ENCODE measurements around the gene TANC1.

TANC1 gene

DNA sequence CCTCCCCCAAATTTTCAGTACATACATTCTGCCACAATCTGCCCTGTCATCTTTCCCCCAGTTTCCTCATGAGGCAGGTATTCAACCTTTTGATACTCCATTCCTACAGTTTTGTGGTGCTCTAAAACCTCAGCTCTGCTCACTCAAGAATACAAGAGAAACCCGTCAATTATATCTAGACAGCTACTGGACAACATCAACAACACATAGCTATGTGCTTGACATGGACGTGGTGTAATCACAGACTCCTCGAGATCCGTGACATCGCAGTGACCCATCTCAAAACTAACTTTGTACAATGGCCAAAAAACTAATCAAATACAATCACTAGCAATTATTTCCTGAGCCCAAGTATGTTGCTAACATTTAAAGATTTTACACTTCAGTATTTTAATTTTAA lies 294.5 kb downstream of the TANC1 start:
- Mint-ChIP-seq H3K27ac (peak overlapping the region; percentile 11), H3K27me3 (ENCODE audit: low read depth, poor library complexity) (no peaks in the 10 kb centered on the region), H3K4me3 (no peak overlapping the region), H3K9me3 (no peaks in the 10 kb centered on the region), H3K36me3 (ENCODE audit: low read depth) (peaks cover 45% of the 10 kb centered on the region), H3K4me1 (peaks cover 19% of the 10 kb centered on the region)
- TF ChIP-seq, protein P1, sequence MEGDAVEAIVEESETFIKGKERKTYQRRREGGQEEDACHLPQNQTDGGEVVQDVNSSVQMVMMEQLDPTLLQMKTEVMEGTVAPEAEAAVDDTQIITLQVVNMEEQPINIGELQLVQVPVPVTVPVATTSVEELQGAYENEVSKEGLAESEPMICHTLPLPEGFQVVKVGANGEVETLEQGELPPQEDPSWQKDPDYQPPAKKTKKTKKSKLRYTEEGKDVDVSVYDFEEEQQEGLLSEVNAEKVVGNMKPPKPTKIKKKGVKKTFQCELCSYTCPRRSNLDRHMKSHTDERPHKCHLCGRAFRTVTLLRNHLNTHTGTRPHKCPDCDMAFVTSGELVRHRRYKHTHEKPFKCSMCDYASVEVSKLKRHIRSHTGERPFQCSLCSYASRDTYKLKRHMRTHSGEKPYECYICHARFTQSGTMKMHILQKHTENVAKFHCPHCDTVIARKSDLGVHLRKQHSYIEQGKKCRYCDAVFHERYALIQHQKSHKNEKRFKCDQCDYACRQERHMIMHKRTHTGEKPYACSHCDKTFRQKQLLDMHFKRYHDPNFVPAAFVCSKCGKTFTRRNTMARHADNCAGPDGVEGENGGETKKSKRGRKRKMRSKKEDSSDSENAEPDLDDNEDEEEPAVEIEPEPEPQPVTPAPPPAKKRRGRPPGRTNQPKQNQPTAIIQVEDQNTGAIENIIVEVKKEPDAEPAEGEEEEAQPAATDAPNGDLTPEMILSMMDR (IDR thresholded peaks at IDR 0.05): no peak
- no peak for DNase-seq

DNA sequence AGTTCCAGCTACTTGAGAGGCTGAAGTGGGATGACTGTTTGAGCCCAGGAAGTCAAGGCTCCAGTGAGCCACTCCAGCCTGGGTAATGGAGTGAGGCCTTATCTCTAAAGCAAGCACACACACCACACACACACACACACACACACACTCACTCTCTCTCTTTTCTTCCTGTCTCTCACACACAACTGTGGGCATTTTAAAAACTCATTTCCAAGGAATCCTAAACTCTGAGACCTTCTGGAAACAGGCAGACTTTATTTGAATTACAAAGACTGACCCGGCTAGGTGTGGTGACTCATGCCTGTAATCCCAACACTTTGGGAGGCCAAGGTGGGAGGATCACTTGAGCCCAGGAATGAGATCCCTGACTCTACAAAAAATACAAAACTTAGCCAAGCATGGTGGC lies 296.7 kb downstream of the TANC1 start:
- peaks cover 19% of the 10 kb centered on the region for H3K4me1 Mint-ChIP-seq
- H3K27ac Mint-ChIP-seq: peak overlapping the region; percentile 93
- H3K4me3 Mint-ChIP-seq: no peak overlapping the region
- H3K9me3 Mint-ChIP-seq: no peaks in the 10 kb centered on the region
- peaks cover 38% of the 10 kb centered on the region for H3K36me3 Mint-ChIP-seq (ENCODE audit: low read depth)
- DNase-seq: no peak
- TF ChIP-seq, protein P1 (IDR thresholded peaks at IDR 0.05): no peak
- H3K27me3 Mint-ChIP-seq (ENCODE audit: low read depth, poor library complexity): no peaks in the 10 kb centered on the region

DNA sequence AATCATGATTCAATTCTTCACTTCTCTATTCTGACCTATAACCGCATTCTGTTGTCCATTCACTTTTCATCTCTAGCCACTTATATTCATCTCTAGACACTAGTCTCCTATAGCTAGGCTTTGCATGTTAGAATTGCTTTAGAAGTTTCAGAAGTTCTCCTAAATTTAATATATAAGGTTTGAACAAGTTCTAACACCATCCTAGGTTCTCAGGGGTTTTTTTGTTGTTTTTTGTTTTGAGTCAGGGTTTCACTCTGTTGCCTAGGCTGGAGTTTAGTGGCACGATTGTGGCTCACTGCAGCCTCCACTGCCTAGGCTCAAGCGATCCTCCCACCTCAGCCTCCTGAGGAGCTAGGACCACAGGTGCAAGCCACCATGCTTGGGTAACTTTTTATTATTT lies 298.1 kb downstream of the TANC1 start:
- no peak for DNase-seq
- H3K4me1 Mint-ChIP-seq: peaks cover 19% of the 10 kb centered on the region
- H3K27ac Mint-ChIP-seq: no peak overlapping the region
- H3K9me3 Mint-ChIP-seq: no peaks in the 10 kb centered on the region
- H3K36me3 Mint-ChIP-seq (ENCODE audit: low read depth): peaks cover 45% of the 10 kb centered on the region
- H3K4me3 Mint-ChIP-seq: no peak overlapping the region
- TF ChIP-seq, protein P1 (IDR thresholded peaks at IDR 0.05): no peak
- H3K27me3 Mint-ChIP-seq (ENCODE audit: low read depth, poor library complexity): no peaks in the 10 kb centered on the region

DNA sequence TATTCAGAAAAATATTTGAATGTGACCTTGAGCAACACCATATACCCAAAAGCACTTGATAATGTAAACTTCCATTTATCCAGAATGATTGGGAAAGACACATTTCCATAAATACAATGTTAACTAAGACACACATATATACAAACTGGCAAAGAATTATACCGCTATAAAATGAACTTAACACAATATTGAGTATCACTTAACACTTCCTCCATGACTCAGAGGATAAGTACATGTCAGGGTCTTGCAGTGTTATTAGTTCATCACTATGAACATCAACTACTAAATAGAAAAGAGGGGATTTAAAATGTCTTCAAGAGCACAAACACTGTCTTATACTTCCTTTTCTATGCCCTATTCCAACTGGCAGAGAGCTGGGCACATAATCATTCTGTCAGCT lies 299.5 kb downstream of the TANC1 start:
- H3K4me1 Mint-ChIP-seq: peaks cover 21% of the 10 kb centered on the region

DNA sequence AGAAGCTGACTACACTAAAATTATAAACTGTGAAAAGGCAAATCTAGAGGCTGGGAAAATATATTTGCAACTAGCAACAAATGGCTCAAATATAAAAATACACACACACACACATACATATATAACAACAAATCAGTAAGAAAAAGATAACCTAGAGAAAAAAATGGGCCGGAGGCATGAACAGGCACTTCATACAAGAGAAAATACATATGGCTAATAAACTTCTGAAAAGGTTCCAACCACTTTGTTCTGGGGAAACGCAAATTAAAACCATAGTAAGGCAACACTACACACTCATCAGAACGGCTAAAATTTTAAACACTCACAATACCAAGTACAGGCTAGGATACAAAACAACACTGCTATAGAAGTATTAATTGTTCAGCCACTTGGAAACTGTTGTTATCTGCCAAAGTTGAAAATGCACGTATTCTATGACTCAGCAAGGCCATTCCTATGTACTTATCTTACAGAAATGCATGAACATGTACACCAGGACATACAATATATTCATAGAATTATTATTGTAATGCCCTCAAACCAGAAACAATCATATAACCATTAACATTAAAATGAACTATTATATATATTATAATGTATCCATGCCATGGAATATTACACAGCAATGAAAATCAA lies 302.4 kb downstream of the TANC1 start:
- H3K4me1 Mint-ChIP-seq: peaks cover 12% of the 10 kb centered on the region
- no peak overlapping the region for H3K4me3 Mint-ChIP-seq
- TF ChIP-seq, protein P1 (IDR thresholded peaks at IDR 0.05): no peak
- no peak for DNase-seq
- no peaks in the 10 kb centered on the region for H3K9me3 Mint-ChIP-seq
- peaks cover 35% of the 10 kb centered on the region for H3K36me3 Mint-ChIP-seq (ENCODE audit: low read depth)
- no peak overlapping the region for H3K27ac Mint-ChIP-seq
- no peaks in the 10 kb centered on the region for H3K27me3 Mint-ChIP-seq (ENCODE audit: low read depth, poor library complexity)

More for the DNA sequence above, 299.5 kb downstream of the TANC1 start:
- DNase-seq: no peak
- Mint-ChIP-seq H3K9me3 (no peaks in the 10 kb centered on the region), H3K27me3 (ENCODE audit: low read depth, poor library complexity) (no peaks in the 10 kb centered on the region), H3K36me3 (ENCODE audit: low read depth) (peaks cover 41% of the 10 kb centered on the region), H3K27ac (no peak overlapping the region), H3K4me3 (no peak overlapping the region)
- TF ChIP-seq, protein P1 (IDR thresholded peaks at IDR 0.05): no peak

DNA sequence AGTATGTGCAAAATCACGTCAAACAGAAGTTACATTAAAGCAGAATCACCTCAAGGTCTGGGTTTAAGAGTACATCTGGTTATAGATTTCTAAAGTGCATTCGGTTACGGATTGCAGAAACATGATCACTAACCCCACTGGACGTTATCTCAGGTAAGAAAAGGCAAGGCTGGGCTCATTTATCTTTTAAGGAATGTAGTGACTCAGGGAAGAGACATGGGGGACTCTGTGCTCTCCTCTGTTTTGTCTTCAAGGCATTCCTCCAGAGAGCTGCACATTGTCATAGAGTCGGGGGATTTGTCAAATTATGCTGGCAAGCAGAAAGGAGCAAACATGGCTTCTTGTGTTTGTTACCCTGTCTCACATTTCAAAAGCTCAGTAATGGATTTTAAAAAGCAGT lies 303.7 kb downstream of the TANC1 start:
- Mint-ChIP-seq H3K27ac (peak overlapping the region; percentile 16), H3K36me3 (ENCODE audit: low read depth) (peaks cover 31% of the 10 kb centered on the region), H3K27me3 (ENCODE audit: low read depth, poor library complexity) (no peaks in the 10 kb centered on the region), H3K4me3 (no peak overlapping the region), H3K4me1 (peaks cover 12% of the 10 kb centered on the region), H3K9me3 (no peaks in the 10 kb centered on the region)
- DNase-seq: no peak
- TF ChIP-seq, protein P1 (IDR thresholded peaks at IDR 0.05): no peak
